Measurements from ENCODE around the gene ARSA. TPM values are rescaled to one million over a fixed set of nuclear protein-coding genes. Genes with fewer than 3 reads are reported as not detected.

Gene ARSA
- total RNA-seq, 1 experiment from 2014 or later, result 40.2 TPM

- no peak for TF ChIP-seq CTCF (IDR thresholded peaks at IDR 0.05; ENCODE audit: unreplicated experiment)
- DNase-seq, result no peak
- no peak overlapping the region for H3K4me3 Mint-ChIP-seq (ENCODE audit: low read depth, unreplicated experiment)
- H3K4me1 Mint-ChIP-seq (ENCODE audit: low read depth, unreplicated experiment), result no peaks in the 10 kb centered on the region
- H3K9me3 Mint-ChIP-seq (ENCODE audit: low read depth, unreplicated experiment), result no peaks in the 10 kb centered on the region
- CTCF ChIA-PET, result no interaction called here
- H3K36me3 Mint-ChIP-seq (ENCODE audit: insufficient read depth, unreplicated experiment), result peaks cover 78% of the 10 kb centered on the region
- intact Hi-C loops (cut with micrococcal nuclease; ENCODE audit: unreplicated experiment), result no loop called here
- H3K27ac Mint-ChIP-seq (ENCODE audit: unreplicated experiment), result no peak overlapping the region
- H3K27me3 Mint-ChIP-seq (ENCODE audit: unreplicated experiment), result no peaks in the 10 kb centered on the region
- no TSS peak for BruUV-seq (replicated peaks)
These were observed 49.1 kb downstream of the ARSA start for GRCh38 chr22:50578776-50579310.

- Mint-ChIP-seq H3K27me3 (ENCODE audit: unreplicated experiment) (no peaks in the 10 kb centered on the region), H3K27ac (ENCODE audit: unreplicated experiment) (peak within 1 kb of the TSS; percentile 34), H3K36me3 (ENCODE audit: insufficient read depth, unreplicated experiment) (peaks cover 74% of the 10 kb centered on the region), H3K4me3 (ENCODE audit: low read depth, unreplicated experiment) (no peak within 1 kb of the TSS), H3K4me1 (ENCODE audit: low read depth, unreplicated experiment) (no peaks in the 10 kb centered on the region), H3K9me3 (ENCODE audit: low read depth, unreplicated experiment) (no peaks in the 10 kb centered on the region)
- intact Hi-C loops (cut with micrococcal nuclease; ENCODE audit: unreplicated experiment), result no loop called here
- TF ChIP-seq CTCF (IDR thresholded peaks at IDR 0.05; ENCODE audit: unreplicated experiment), result no peak
- no TSS peak for BruUV-seq (replicated peaks)
- CTCF ChIA-PET, result interaction anchor here (0.6 kb wide), 1 partner anchor 13 kb away, joined by 3 read pairs; no protein-coding TSS in a partner anchor
- DNase-seq, result no peak
These were observed 49.8 kb downstream of the ARSA start, which contains the start of gene CPT1B for GRCh38 chr22:50577987-50578775. TSS of gene CPT1B (minus strand) at chr22:50578427. CDS start at chr22:50577915, 512 bp downstream.

- CTCF ChIA-PET, result interaction anchor here (0.6 kb wide), 1 partner anchor 13 kb away, joined by 3 read pairs; no protein-coding TSS in a partner anchor
- Mint-ChIP-seq H3K4me1 (ENCODE audit: low read depth, unreplicated experiment) (no peaks in the 10 kb centered on the region), H3K9me3 (ENCODE audit: low read depth, unreplicated experiment) (no peaks in the 10 kb centered on the region), H3K27me3 (ENCODE audit: unreplicated experiment) (no peaks in the 10 kb centered on the region), H3K27ac (ENCODE audit: unreplicated experiment) (peak overlapping the region; percentile 34), H3K4me3 (ENCODE audit: low read depth, unreplicated experiment) (no peak overlapping the region), H3K36me3 (ENCODE audit: insufficient read depth, unreplicated experiment) (peaks cover 74% of the 10 kb centered on the region)
- DNase-seq, result no peak
- no peak for TF ChIP-seq CTCF (IDR thresholded peaks at IDR 0.05; ENCODE audit: unreplicated experiment)
- intact Hi-C loops (cut with micrococcal nuclease; ENCODE audit: unreplicated experiment), result no loop called here
- BruUV-seq (replicated peaks), result no TSS peak
These were observed 50.3 kb downstream of the ARSA start for GRCh38 chr22:50577697-50577986.

GRCh38 chr22:50576806-50577696 is 50.9 kb downstream of the ARSA start:
- intact Hi-C loops (cut with micrococcal nuclease; ENCODE audit: unreplicated experiment), result no loop called here
- H3K36me3 Mint-ChIP-seq (ENCODE audit: insufficient read depth, unreplicated experiment), result peaks cover 73% of the 10 kb centered on the region

More at GRCh38 chr22:50576806-50577696, 50.9 kb downstream of the ARSA start:
- no peak overlapping the region for H3K4me3 Mint-ChIP-seq (ENCODE audit: low read depth, unreplicated experiment)
- CTCF ChIA-PET, result interaction anchor here (0.6 kb wide), 1 partner anchor 12 kb away, joined by 3 read pairs; no protein-coding TSS in a partner anchor
- no peaks in the 10 kb centered on the region for H3K27me3 Mint-ChIP-seq (ENCODE audit: unreplicated experiment)
- BruUV-seq (replicated peaks), result no TSS peak
- H3K9me3 Mint-ChIP-seq (ENCODE audit: low read depth, unreplicated experiment), result no peaks in the 10 kb centered on the region
- peak overlapping the region; percentile 34 for H3K27ac Mint-ChIP-seq (ENCODE audit: unreplicated experiment)
- DNase-seq, result no peak
- no peaks in the 10 kb centered on the region for H3K4me1 Mint-ChIP-seq (ENCODE audit: low read depth, unreplicated experiment)
- no peak for TF ChIP-seq CTCF (IDR thresholded peaks at IDR 0.05; ENCODE audit: unreplicated experiment)
